ENCODE measurements around the gene TET1. TPM values are rescaled to one million over a fixed set of nuclear protein-coding genes. Genes with fewer than 3 reads are reported as not detected.

Gene TET1
- total RNA-seq, 2 experiments from 2014 or later: 2.2 to 2.8 TPM

DNA sequence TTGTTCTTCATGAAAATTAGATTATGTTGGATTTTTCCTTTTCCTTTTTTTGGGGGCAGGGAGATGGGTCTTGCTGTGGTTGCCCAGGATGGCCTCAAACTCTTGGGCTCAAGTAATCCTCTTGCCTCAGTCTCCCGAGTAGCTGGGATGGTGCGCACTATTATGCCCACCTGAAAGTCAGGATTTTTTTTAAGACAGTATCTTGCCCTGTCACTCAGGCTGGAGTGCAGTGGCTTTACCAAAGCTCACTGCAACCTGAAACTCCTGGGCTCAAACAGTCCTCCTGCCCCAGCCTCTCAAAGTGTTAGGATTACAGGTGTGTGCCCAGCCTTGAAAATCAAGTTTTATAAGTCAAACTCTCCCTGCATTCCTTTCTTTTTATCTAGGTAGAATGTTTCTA, 1.7 kb upstream of the TET1 start:
- Mint-ChIP-seq H3K4me1 (peaks cover 20% of the 10 kb centered on the region), H3K27ac (no peak overlapping the region), H3K27me3 (peaks cover 55% of the 10 kb centered on the region), H3K9me3 (ENCODE audit: low read depth) (no peaks in the 10 kb centered on the region), H3K4me3 (no peak overlapping the region), H3K36me3 (peaks cover 2% of the 10 kb centered on the region)
- DNase-seq (no peak), ATAC-seq (no peak)
- CTCF ChIA-PET: interaction anchor here (2.2 kb wide), 1 partner anchor 7 kb away, joined by 10 read pairs; no protein-coding TSS in a partner anchor

DNA sequence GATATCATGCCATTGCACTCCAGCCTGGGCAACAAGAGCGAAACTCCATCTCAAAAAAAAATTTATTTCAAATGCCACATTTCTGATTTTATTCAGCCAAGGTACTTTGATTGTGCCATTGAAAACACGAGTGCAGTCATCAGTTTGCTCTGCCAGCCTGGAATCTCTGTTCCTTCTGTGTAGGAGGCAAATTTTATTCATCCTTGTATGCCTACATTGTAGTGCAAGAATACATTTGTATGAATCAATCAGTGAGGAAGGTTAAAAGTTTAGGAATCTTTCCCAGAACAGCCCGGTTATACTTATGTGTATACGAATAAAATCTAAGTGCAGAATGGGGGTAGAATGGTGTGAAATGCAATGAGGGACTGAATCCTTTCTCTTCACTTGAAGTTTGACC, 886 bp upstream of the TET1 start:
- CTCF ChIA-PET: interaction anchor here (0.9 to 2.2 kb wide), 2 partner anchors 8 to 37 kb away, joined by 3 to 10 read pairs; no protein-coding TSS in a partner anchor
- peaks cover 20% of the 10 kb centered on the region for H3K4me1 Mint-ChIP-seq
- H3K4me3 Mint-ChIP-seq: no peak overlapping the region
- H3K36me3 Mint-ChIP-seq: peaks cover 2% of the 10 kb centered on the region
- DNase-seq (no peak), ATAC-seq (no peak)
- peaks cover 60% of the 10 kb centered on the region for H3K27me3 Mint-ChIP-seq
- H3K9me3 Mint-ChIP-seq (ENCODE audit: low read depth): no peaks in the 10 kb centered on the region
- no peak overlapping the region for H3K27ac Mint-ChIP-seq

DNA sequence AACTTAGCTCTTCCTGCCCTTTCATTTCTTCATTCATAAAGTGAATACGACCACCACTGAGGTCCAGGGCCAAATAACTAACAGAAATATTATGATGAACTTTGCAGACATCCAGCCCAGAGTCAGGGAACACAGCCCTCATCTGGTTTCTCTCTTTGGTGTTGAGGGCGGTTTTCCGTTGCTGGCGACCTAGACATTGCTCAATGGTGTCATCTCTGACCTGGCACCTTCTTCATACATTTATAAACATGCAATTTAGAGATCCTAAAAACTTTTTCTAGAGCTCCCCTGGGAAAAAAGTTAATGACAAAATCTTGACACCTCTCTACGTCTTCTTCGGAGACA, 324 bp upstream of the TET1 start:
- CTCF ChIA-PET: interaction anchor here (0.6 to 2.2 kb wide), 4 partner anchors 9 to 166 kb away, joined by 3 to 10 read pairs (median 3); no protein-coding TSS in a partner anchor
- H3K36me3 Mint-ChIP-seq: peaks cover 2% of the 10 kb centered on the region
- H3K27me3 Mint-ChIP-seq: peaks cover 65% of the 10 kb centered on the region
- peaks cover 20% of the 10 kb centered on the region for H3K4me1 Mint-ChIP-seq
- DNase-seq: peak; percentile 49
- peak overlapping the region; percentile 52 for H3K4me3 Mint-ChIP-seq
- no peak overlapping the region for H3K27ac Mint-ChIP-seq
- ATAC-seq: peak; percentile 61
- H3K9me3 Mint-ChIP-seq (ENCODE audit: low read depth): no peaks in the 10 kb centered on the region

DNA sequence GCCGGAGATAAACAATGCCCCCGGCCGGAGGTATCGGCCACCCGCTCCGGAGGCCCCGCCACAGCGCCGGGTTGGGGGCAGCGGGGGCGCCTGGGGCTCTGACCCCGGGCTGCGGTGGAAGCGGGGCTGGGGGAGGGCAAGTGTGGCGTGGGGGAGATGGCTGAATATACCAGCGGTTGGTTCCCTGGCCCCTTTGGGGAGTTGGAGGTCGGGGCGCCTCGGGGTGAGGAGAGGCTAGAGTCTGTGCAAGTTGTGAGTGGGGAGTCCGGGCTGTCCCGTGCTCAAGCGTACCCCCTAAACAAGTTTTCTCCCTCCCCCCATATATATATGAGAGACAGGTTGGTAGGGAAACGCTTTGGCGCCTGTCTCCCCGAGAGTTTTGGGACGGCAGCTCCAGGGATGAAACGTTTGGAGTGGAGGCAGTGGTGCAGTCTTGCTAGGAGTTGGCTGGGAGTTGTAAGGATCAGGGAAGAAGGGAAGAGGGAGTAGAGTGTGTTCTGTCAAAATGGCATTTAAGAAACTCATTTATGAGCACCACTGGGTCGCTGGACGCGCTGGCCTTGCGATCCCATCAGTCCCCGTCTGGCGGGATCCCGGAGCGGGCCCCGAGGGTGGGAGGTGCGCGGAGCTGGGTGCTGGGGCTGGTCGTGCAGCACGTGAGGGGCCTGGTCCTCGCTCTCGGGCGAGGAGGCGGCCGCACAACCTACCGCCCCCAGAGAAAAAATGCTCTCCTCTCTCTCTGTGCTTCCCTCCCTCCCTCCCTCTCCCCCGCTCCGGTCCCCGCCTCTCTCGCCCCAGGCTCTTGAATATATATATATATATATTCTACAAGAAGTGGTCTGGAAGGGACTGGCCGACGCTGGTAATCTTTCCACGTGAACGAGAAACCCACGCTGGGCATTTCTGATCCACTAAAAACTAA, 1.1 kb downstream of the TET1 start:
- H3K27ac Mint-ChIP-seq: no peak overlapping the region
- H3K9me3 Mint-ChIP-seq (ENCODE audit: low read depth): no peaks in the 10 kb centered on the region
- DNase-seq (no peak), ATAC-seq (peak; percentile 40)
- peaks cover 72% of the 10 kb centered on the region for H3K27me3 Mint-ChIP-seq
- peaks cover 2% of the 10 kb centered on the region for H3K36me3 Mint-ChIP-seq
- peak overlapping the region; percentile 60 for H3K4me3 Mint-ChIP-seq
- H3K4me1 Mint-ChIP-seq: peaks cover 20% of the 10 kb centered on the region
- CTCF ChIA-PET: interaction anchor here (2.2 kb wide), 1 partner anchor 10 kb away, joined by 10 read pairs; no protein-coding TSS in a partner anchor

DNA sequence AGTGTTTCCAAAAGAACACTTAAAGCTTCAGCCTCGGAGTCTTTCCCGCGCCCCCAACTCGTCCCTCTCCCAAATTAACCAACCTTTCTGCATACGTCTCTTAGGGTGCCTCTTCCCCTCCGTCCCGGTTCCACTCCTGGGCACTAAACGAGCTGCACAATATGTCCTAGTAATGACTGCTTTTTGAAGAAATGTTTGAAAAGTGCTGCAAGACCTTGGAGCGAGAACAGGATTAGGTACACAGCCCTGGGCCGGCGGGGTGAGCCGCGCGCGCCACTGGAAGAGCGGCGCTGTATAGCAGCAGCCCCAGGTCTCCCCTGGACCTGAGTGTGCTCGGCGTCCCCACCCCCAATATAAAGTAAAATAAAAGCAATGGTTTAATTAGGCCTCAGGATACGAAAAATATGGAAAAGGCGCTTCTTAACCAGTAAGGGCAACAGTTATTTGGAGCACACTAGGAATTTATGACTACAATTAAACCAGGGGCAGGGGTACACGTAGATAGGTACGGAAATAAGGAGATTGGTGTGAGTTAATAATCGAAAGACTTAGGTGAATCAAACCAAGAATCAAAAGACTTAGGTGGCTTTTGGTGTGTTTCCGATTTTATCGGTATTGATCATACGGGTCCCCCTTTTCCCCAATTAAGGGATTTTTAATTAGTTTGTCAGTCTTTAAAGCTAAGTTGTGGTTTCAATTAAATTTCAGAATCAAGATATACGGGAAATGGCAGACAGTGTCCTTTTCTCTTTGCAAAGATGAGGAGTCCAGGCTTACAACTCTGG, 1.9 kb downstream of the TET1 start:
- no peaks in the 10 kb centered on the region for H3K9me3 Mint-ChIP-seq (ENCODE audit: low read depth)
- H3K27ac Mint-ChIP-seq: no peak overlapping the region
- DNase-seq: no peak
- ATAC-seq: no peak
- peaks cover 76% of the 10 kb centered on the region for H3K27me3 Mint-ChIP-seq
- peak overlapping the region; percentile 11 for H3K4me3 Mint-ChIP-seq
- CTCF ChIA-PET: no interaction called here
- peaks cover 2% of the 10 kb centered on the region for H3K36me3 Mint-ChIP-seq
- H3K4me1 Mint-ChIP-seq: peaks cover 24% of the 10 kb centered on the region

DNA sequence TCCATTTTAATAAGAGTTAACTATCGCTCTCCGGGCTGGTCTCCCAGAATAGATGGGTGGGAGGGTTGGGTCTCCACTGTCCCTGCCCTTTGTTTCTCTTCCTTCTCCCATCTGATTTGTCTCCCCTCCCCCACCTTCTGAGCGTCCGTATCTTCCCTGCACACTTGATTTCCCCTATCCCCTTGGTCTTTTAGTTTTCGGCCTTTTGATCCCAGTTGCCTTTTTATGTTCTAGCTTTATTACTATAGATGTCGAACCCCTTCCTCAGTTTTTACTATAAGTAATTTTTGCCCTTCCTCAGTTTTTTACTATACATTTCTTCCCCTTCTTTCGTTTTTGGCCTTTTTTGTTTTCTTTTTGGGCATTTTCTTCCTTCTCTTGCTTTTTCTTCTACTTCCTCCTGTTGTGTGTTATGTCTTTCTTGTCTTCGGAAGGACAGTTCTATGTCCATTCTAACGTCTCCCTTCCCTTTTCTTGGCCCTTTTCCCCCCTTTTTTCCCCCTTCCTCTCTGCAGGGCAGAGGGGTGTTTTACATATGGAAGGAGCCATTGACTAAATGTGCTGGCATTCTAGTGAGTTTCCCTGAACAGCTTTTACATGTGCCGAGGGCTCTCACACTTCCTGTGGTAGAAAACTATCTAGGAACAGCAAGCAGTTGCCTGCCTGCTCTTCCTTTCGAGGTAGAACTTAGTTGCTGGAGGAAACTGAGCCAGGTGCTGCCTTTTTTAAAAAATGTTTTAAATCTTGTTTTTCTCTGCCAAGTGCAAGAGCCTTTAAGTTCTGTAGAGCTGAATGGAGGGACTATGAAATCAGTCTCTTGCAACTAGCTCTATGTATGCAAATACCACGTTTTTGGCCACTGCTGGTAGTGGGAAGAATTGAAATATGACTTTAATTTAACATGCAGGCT, 2.8 kb downstream of the TET1 start:
- peaks cover 25% of the 10 kb centered on the region for H3K4me1 Mint-ChIP-seq
- CTCF ChIA-PET: interaction anchor here (0.7 to 1.3 kb wide), 2 partner anchors 38 to 350 kb away, joined by 3 to 4 read pairs; no protein-coding TSS in a partner anchor
- DNase-seq (no peak), ATAC-seq (no peak)
- no peaks in the 10 kb centered on the region for H3K9me3 Mint-ChIP-seq (ENCODE audit: low read depth)
- H3K4me3 Mint-ChIP-seq: no peak overlapping the region
- peaks cover 2% of the 10 kb centered on the region for H3K36me3 Mint-ChIP-seq
- H3K27ac Mint-ChIP-seq: no peak overlapping the region
- peaks cover 75% of the 10 kb centered on the region for H3K27me3 Mint-ChIP-seq

DNA sequence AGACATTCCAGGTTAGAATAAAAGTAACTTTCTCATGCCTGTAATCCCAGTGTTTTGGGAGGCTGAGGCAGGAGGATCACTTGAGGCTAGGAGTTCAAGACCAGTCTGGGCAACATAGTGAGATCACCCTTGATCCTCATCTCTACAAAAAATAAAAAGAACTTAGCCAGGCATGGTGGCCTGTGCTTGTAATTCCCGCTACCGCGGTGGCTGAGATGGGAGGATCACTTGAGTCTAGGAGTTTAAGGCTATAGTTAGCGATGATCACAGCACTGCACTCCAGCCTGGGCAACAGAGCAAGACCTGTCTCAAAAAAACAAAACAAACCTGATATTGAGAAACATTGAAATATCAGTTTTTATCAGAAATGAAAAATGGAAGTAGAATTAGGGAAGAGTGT, 4.6 kb downstream of the TET1 start:
- peaks cover 68% of the 10 kb centered on the region for H3K27me3 Mint-ChIP-seq
- CTCF ChIA-PET: interaction anchor here (1.3 kb wide), 1 partner anchor 36 kb away, joined by 4 read pairs; no protein-coding TSS in a partner anchor
- no peak for ATAC-seq
- H3K36me3 Mint-ChIP-seq: peaks cover 2% of the 10 kb centered on the region
- no peak for DNase-seq
- H3K9me3 Mint-ChIP-seq (ENCODE audit: low read depth): no peaks in the 10 kb centered on the region
- H3K4me1 Mint-ChIP-seq: peaks cover 25% of the 10 kb centered on the region
- no peak overlapping the region for H3K4me3 Mint-ChIP-seq
- H3K27ac Mint-ChIP-seq: no peak overlapping the region

DNA sequence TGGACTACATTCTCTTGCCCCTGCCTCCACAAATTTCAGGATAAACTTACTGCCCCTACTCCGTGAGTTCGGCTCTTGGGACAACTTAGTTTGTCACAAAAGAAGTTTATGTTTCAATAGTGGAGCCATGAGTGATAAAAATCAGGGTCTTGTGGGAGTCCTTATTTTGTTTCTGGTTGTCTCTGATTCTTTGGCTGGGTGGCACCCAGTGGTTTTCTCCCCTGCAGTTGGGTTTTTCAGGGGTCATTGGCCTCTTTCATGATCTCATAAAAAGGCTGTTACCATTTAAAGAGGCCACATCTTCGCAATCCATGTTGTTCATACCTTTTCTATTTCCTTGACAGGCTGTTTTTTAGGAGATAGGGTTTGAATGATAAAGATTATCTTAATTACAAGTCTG, 5.5 kb downstream of the TET1 start:
- Mint-ChIP-seq H3K27ac (no peak overlapping the region), H3K27me3 (peaks cover 64% of the 10 kb centered on the region), H3K9me3 (ENCODE audit: low read depth) (no peaks in the 10 kb centered on the region), H3K4me1 (peaks cover 21% of the 10 kb centered on the region), H3K36me3 (peaks cover 2% of the 10 kb centered on the region), H3K4me3 (no peak overlapping the region)
- ATAC-seq (no peak), DNase-seq (no peak)
- CTCF ChIA-PET: no interaction called here

DNA sequence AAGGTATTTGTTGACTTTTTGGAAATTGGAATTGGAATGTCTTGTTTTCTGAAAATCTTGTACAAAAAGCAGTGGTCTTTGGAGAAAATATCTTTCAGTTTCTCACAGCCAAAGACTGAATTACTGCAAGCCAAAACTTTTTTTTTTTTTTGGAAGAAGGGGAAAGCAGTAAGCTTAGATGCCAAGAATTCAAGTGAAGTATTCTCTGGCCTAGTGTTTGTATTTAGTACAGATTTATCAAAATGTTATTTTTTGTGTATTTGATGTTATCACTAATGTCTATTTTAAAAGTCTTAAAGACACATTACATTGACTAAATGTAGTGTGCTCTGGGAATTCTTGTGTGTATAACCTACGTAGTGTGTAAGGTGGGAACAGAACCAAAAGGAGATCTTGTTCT, 6.2 kb downstream of the TET1 start:
- ATAC-seq: no peak
- peaks cover 2% of the 10 kb centered on the region for H3K36me3 Mint-ChIP-seq
- H3K4me3 Mint-ChIP-seq: no peak overlapping the region
- DNase-seq: no peak
- CTCF ChIA-PET: no interaction called here
- H3K4me1 Mint-ChIP-seq: peaks cover 18% of the 10 kb centered on the region
- no peaks in the 10 kb centered on the region for H3K9me3 Mint-ChIP-seq (ENCODE audit: low read depth)
- H3K27ac Mint-ChIP-seq: no peak overlapping the region
- H3K27me3 Mint-ChIP-seq: peaks cover 59% of the 10 kb centered on the region

DNA sequence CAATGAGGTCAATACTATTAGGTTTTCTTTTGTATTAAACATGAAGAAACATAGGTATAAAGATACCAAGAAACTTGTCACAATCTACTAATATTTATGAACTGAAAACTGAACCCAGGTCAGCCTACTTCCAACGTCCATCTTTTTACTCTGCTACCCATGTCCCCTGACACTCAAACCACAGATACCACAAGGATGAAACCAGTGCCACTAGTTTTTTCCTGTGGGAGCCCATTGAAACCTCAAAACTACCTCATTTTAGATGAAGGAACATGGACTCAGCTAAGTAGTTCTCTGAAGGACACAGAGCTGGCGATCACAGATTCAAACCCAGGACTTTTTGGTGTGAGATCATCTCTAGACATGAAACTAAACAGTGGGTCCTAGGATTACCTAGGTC, 6.8 kb downstream of the TET1 start:
- Mint-ChIP-seq H3K27me3 (peaks cover 55% of the 10 kb centered on the region), H3K9me3 (ENCODE audit: low read depth) (no peaks in the 10 kb centered on the region), H3K36me3 (no peaks in the 10 kb centered on the region), H3K27ac (no peak overlapping the region), H3K4me1 (peaks cover 14% of the 10 kb centered on the region), H3K4me3 (no peak overlapping the region)
- DNase-seq: no peak
- no peak for ATAC-seq
- CTCF ChIA-PET: no interaction called here

DNA sequence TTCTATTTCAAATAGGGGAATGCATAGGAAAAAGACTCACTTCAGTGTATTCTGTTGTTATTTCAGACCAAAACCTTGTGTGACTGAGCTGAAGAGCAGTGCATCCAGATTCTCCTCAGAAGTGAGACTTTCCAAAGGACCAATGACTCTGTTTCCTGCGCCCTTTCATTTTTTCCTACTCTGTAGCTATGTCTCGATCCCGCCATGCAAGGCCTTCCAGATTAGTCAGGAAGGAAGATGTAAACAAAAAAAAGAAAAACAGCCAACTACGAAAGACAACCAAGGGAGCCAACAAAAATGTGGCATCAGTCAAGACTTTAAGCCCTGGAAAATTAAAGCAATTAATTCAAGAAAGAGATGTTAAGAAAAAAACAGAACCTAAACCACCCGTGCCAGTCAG, 12.0 kb downstream of the TET1 start:
- peaks cover 14% of the 10 kb centered on the region for H3K27me3 Mint-ChIP-seq

DNA sequence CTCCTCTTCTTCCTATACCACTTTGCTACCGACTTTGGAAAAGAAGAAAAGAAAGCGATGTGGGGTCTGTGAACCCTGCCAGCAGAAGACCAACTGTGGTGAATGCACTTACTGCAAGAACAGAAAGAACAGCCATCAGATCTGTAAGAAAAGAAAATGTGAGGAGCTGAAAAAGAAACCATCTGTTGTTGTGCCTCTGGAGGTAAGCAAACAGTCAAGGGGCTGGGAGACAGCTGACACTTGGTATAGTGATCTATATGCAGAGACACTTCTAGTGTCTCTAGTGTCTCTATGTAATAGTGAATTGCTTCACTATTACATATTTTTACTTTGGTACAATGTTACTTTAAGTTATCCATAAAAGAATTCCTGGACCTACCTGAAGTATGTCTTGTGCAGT, 13.9 kb downstream of the TET1 start:
- Mint-ChIP-seq H3K36me3 (no peaks in the 10 kb centered on the region), H3K9me3 (ENCODE audit: low read depth) (no peaks in the 10 kb centered on the region), H3K27ac (no peak overlapping the region), H3K4me1 (no peaks in the 10 kb centered on the region), H3K27me3 (peaks cover 2% of the 10 kb centered on the region), H3K4me3 (no peak overlapping the region)
- CTCF ChIA-PET: no interaction called here
- no peak for ATAC-seq
- no peak for DNase-seq

More for the DNA sequence above, 12.0 kb downstream of the TET1 start:
- Mint-ChIP-seq H3K4me3 (no peak overlapping the region), H3K4me1 (peaks cover under 1% of the 10 kb centered on the region), H3K9me3 (ENCODE audit: low read depth) (no peaks in the 10 kb centered on the region), H3K36me3 (no peaks in the 10 kb centered on the region), H3K27ac (no peak overlapping the region)
- ATAC-seq (no peak), DNase-seq (no peak)
- CTCF ChIA-PET: interaction anchor here (1.0 kb wide), 1 partner anchor 13 kb away, joined by 3 read pairs; no protein-coding TSS in a partner anchor

DNA sequence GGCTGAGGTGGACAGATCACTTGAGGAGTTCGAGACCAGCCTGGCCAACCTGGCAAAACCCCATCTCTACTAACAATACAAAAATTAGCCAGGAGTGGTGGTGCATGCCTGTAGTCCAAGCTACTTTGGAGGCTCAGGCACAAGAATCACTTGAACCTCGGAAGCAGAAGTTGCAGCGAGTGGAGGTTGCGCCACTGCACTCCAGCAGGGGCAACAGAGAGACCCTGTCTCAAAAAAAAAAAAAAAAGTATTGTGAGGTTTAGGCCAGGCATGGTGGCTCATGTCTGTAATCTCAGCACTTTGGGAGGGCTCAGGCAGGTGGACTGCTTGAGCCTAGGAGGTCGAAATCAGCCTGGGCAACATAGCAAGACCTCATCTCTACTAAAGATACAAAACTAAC, 16.0 kb downstream of the TET1 start:
- no peak overlapping the region for H3K27ac Mint-ChIP-seq
- DNase-seq (no peak), ATAC-seq (no peak)
- no peak overlapping the region for H3K4me3 Mint-ChIP-seq
- no peaks in the 10 kb centered on the region for H3K4me1 Mint-ChIP-seq
- H3K36me3 Mint-ChIP-seq: no peaks in the 10 kb centered on the region
- H3K9me3 Mint-ChIP-seq (ENCODE audit: low read depth): no peaks in the 10 kb centered on the region
- peaks cover 2% of the 10 kb centered on the region for H3K27me3 Mint-ChIP-seq
- CTCF ChIA-PET: interaction anchor here (0.6 kb wide), 1 partner anchor 27 kb away, joined by 4 read pairs; no protein-coding TSS in a partner anchor

Data from activated CD8-positive, alpha-beta memory T cell treated with anti-CD3 and anti-CD28 coated beads, Interleukin-2, amount 10 ng/mL, durations not matched to agents 7 days and 5 days (primary cell).